ENCODE data around the gene NF2.

The NF2 gene

GRCh38 chr22:29723766-29724165, 120.3 kb downstream of the NF2 start:
- H2BK120ac ChIP-seq (ENCODE audit: low read depth, low read length) = no peak overlapping the region
- no peaks in the 10 kb centered on the region for H3K79me2 ChIP-seq (ENCODE audit: control insufficient read depth, insufficient read depth, low read length)
- no peak overlapping the region for H3K23ac ChIP-seq (ENCODE audit: low read length)
- H3K36me3 ChIP-seq (ENCODE audit: control insufficient read depth, insufficient read depth, low read length) = no peaks in the 10 kb centered on the region
- no peak overlapping the region for H3K9ac ChIP-seq (ENCODE audit: low read length)
- H3K27ac ChIP-seq (ENCODE audit: low read depth, low read length) = no peak overlapping the region
- WGBS (ENCODE audit: extremely low coverage, insufficient coverage, low lambda C conversion rate) = no CpG with 5 or more reads among the region's 10 CpGs
- H2BK15ac ChIP-seq (replicated peaks; ENCODE audit: low read depth) = no peak overlapping the region
- no peak overlapping the region for H3K4me3 ChIP-seq (ENCODE audit: low read length)
- no peak overlapping the region for H4K5ac ChIP-seq (ENCODE audit: low read length)
- no peaks in the 10 kb centered on the region for H3K4me1 ChIP-seq (ENCODE audit: control insufficient read depth, low read depth, low read length)
- H2BK5ac ChIP-seq (ENCODE audit: low read length) = no peak overlapping the region
- no peak overlapping the region for H3K18ac ChIP-seq (ENCODE audit: low read length)
- no peaks in the 10 kb centered on the region for H3K79me1 ChIP-seq (ENCODE audit: low read length)
- no peak overlapping the region for H3K4ac ChIP-seq (ENCODE audit: low read depth, low read length)
- no peak for DNase-seq
- peaks cover 22% of the 10 kb centered on the region for H3K27me3 ChIP-seq (ENCODE audit: insufficient read depth, low read length, poor library complexity)
- H3K56ac ChIP-seq (ENCODE audit: low read length) = no peak overlapping the region
- H2AK5ac ChIP-seq (ENCODE audit: low read length) = no peak overlapping the region
- H3K4me2 ChIP-seq (ENCODE audit: low read length) = no peak overlapping the region
- no peak overlapping the region for H4K8ac ChIP-seq (ENCODE audit: low read depth, low read length)

- Histone ChIP-seq H3K79me2 (ENCODE audit: control insufficient read depth, insufficient read depth, low read length) (no peaks in the 10 kb centered on the region), H2BK5ac (ENCODE audit: low read length) (no peak overlapping the region), H3K4me2 (ENCODE audit: low read length) (no peak overlapping the region), H3K79me1 (ENCODE audit: low read length) (no peaks in the 10 kb centered on the region), H2BK120ac (ENCODE audit: low read depth, low read length) (no peak overlapping the region), H3K4ac (ENCODE audit: low read depth, low read length) (no peak overlapping the region), H3K36me3 (ENCODE audit: control insufficient read depth, insufficient read depth, low read length) (no peaks in the 10 kb centered on the region), H3K9ac (ENCODE audit: low read length) (no peak overlapping the region), H3K4me3 (ENCODE audit: low read length) (no peak overlapping the region), H4K5ac (ENCODE audit: low read length) (no peak overlapping the region), H3K4me1 (ENCODE audit: control insufficient read depth, low read depth, low read length) (no peaks in the 10 kb centered on the region), H3K18ac (ENCODE audit: low read length) (no peak overlapping the region), H4K8ac (ENCODE audit: low read depth, low read length) (no peak overlapping the region), H3K56ac (ENCODE audit: low read length) (no peak overlapping the region), H3K23ac (ENCODE audit: low read length) (no peak overlapping the region), H3K27ac (ENCODE audit: low read depth, low read length) (no peak overlapping the region), H2AK5ac (ENCODE audit: low read length) (no peak overlapping the region), H3K27me3 (ENCODE audit: insufficient read depth, low read length, poor library complexity) (peaks cover 13% of the 10 kb centered on the region), H2BK15ac (replicated peaks; ENCODE audit: low read depth) (no peak overlapping the region)
- DNase-seq = no peak
- WGBS (ENCODE audit: extremely low coverage, insufficient coverage, low lambda C conversion rate) = no CpG with 5 or more reads among the region's 8 CpGs
These were observed 121.4 kb downstream of the NF2 start for GRCh38 chr22:29724843-29725242.

DNA sequence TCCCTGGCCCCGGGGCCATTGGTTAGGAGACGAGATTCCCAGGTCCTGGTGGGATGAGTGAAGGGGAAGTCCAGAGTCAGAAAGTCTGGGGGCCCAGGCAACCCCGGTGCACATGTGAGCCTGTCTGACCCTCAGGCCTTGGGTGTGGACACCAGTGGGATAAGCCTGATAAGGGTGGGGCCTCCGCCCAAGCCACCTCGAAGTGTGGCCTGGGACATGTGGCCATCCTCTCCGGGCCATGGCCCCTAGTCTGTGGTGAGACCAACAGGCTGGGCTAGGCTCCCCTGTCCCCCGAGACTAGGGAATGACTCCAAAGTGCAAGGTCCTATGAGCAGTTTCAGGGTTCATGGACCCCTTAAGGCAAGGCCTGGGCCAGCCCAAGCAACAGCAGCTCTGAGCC, 122.7 kb downstream of the NF2 start:
- Histone ChIP-seq H3K9ac (ENCODE audit: low read length) (no peak overlapping the region), H3K4me1 (ENCODE audit: control insufficient read depth, low read depth, low read length) (no peaks in the 10 kb centered on the region), H2BK120ac (ENCODE audit: low read depth, low read length) (no peak overlapping the region), H2BK5ac (ENCODE audit: low read length) (no peak overlapping the region), H3K56ac (ENCODE audit: low read length) (no peak overlapping the region), H3K4me2 (ENCODE audit: low read length) (no peak overlapping the region), H3K79me1 (ENCODE audit: low read length) (no peaks in the 10 kb centered on the region), H2AK5ac (ENCODE audit: low read length) (no peak overlapping the region), H3K27ac (ENCODE audit: low read depth, low read length) (no peak overlapping the region), H3K4me3 (ENCODE audit: low read length) (no peak overlapping the region), H4K8ac (ENCODE audit: low read depth, low read length) (no peak overlapping the region), H3K23ac (ENCODE audit: low read length) (no peak overlapping the region), H4K5ac (ENCODE audit: low read length) (no peak overlapping the region), H3K4ac (ENCODE audit: low read depth, low read length) (no peak overlapping the region), H2BK15ac (replicated peaks; ENCODE audit: low read depth) (no peak overlapping the region), H3K27me3 (ENCODE audit: insufficient read depth, low read length, poor library complexity) (peaks cover 4% of the 10 kb centered on the region), H3K36me3 (ENCODE audit: control insufficient read depth, insufficient read depth, low read length) (no peaks in the 10 kb centered on the region), H3K18ac (ENCODE audit: low read length) (no peak overlapping the region), H3K79me2 (ENCODE audit: control insufficient read depth, insufficient read depth, low read length) (no peaks in the 10 kb centered on the region)
- DNase-seq = no peak
- no CpG with 5 or more reads among the region's 7 CpGs for WGBS (ENCODE audit: extremely low coverage, insufficient coverage, low lambda C conversion rate)

- Histone ChIP-seq H2BK15ac (replicated peaks; ENCODE audit: low read depth) (no peak overlapping the region), H3K18ac (ENCODE audit: low read length) (no peak overlapping the region), H3K79me2 (ENCODE audit: control insufficient read depth, insufficient read depth, low read length) (no peaks in the 10 kb centered on the region), H3K36me3 (ENCODE audit: control insufficient read depth, insufficient read depth, low read length) (no peaks in the 10 kb centered on the region), H2AK5ac (ENCODE audit: low read length) (no peak overlapping the region), H3K27ac (ENCODE audit: low read depth, low read length) (no peak overlapping the region), H3K23ac (ENCODE audit: low read length) (no peak overlapping the region), H2BK5ac (ENCODE audit: low read length) (no peak overlapping the region), H3K9ac (ENCODE audit: low read length) (no peak overlapping the region), H3K56ac (ENCODE audit: low read length) (no peak overlapping the region), H3K4me2 (ENCODE audit: low read length) (no peak overlapping the region), H2BK120ac (ENCODE audit: low read depth, low read length) (no peak overlapping the region), H3K4ac (ENCODE audit: low read depth, low read length) (no peak overlapping the region), H3K4me1 (ENCODE audit: control insufficient read depth, low read depth, low read length) (no peaks in the 10 kb centered on the region), H3K79me1 (ENCODE audit: low read length) (no peaks in the 10 kb centered on the region), H3K27me3 (ENCODE audit: insufficient read depth, low read length, poor library complexity) (no peaks in the 10 kb centered on the region), H4K5ac (ENCODE audit: low read length) (no peak overlapping the region), H3K4me3 (ENCODE audit: low read length) (no peak overlapping the region), H4K8ac (ENCODE audit: low read depth, low read length) (no peak overlapping the region)
- WGBS (ENCODE audit: extremely low coverage, insufficient coverage, low lambda C conversion rate) = no CpG with 5 or more reads among the region's 15 CpGs
- no peak for DNase-seq
These were observed 123.2 kb downstream of the NF2 start for GRCh38 chr22:29726512-29727130.

DNA sequence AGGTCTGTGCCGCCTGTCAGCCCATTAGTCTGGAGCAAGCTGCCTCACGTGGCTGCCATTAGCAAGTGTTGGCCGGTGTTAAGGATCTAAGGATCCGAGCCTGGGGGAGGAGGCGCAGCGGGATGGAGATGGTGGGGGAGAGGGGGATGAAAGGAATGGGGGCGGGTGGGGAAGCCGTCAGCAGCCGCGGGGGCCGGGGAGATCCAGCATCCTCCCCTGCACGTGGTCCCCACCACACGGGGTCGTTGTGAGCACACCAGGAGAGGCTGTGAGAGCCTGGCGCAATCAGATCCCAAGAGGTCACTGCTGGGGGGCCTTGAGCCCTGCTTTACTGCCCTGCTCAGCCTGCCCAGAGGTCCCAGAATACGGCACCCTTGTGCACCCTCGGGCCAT, 123.7 kb downstream of the NF2 start:
- H2BK15ac ChIP-seq (replicated peaks; ENCODE audit: low read depth) = no peak overlapping the region
- H3K4ac ChIP-seq (ENCODE audit: low read depth, low read length) = no peak overlapping the region
- H3K4me2 ChIP-seq (ENCODE audit: low read length) = no peak overlapping the region
- DNase-seq = peak; percentile 84
- no peak overlapping the region for H2AK5ac ChIP-seq (ENCODE audit: low read length)
- H3K79me2 ChIP-seq (ENCODE audit: control insufficient read depth, insufficient read depth, low read length) = no peaks in the 10 kb centered on the region
- no peak overlapping the region for H2BK5ac ChIP-seq (ENCODE audit: low read length)
- no CpG with 5 or more reads among the region's 17 CpGs for WGBS (ENCODE audit: extremely low coverage, insufficient coverage, low lambda C conversion rate)
- H4K5ac ChIP-seq (ENCODE audit: low read length) = no peak overlapping the region
- H3K18ac ChIP-seq (ENCODE audit: low read length) = no peak overlapping the region
- H3K4me1 ChIP-seq (ENCODE audit: control insufficient read depth, low read depth, low read length) = no peaks in the 10 kb centered on the region
- H3K36me3 ChIP-seq (ENCODE audit: control insufficient read depth, insufficient read depth, low read length) = no peaks in the 10 kb centered on the region
- H4K8ac ChIP-seq (ENCODE audit: low read depth, low read length) = no peak overlapping the region
- H3K9ac ChIP-seq (ENCODE audit: low read length) = no peak overlapping the region
- no peaks in the 10 kb centered on the region for H3K27me3 ChIP-seq (ENCODE audit: insufficient read depth, low read length, poor library complexity)
- no peak overlapping the region for H3K23ac ChIP-seq (ENCODE audit: low read length)
- H3K4me3 ChIP-seq (ENCODE audit: low read length) = no peak overlapping the region
- H2BK120ac ChIP-seq (ENCODE audit: low read depth, low read length) = no peak overlapping the region
- H3K79me1 ChIP-seq (ENCODE audit: low read length) = no peaks in the 10 kb centered on the region
- no peak overlapping the region for H3K27ac ChIP-seq (ENCODE audit: low read depth, low read length)
- H3K56ac ChIP-seq (ENCODE audit: low read length) = no peak overlapping the region

DNA sequence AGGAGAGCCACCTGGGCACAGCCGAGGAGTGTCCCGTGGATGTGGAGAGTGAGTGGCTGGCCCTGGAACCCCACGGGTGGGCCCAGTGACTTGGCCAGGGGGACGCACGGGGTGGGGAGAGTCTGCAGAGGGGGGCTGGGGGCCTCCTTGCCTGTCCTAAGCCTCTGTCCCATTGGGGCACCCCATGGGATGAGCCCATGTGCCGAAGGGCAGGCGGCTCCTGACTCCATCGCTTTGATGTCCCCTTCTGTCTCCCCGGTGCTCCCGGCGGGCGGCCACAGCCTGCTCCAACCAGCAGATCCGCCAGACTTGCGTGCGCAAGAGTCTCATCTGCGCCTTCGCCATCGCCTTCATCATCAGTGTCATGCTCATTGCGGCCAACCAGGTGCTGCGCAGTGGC, 125.7 kb downstream of the NF2 start:
- Histone ChIP-seq H4K5ac (ENCODE audit: low read length) (no peak overlapping the region), H3K18ac (ENCODE audit: low read length) (no peak overlapping the region), H3K27ac (ENCODE audit: low read depth, low read length) (no peak overlapping the region), H3K4me1 (ENCODE audit: control insufficient read depth, low read depth, low read length) (no peaks in the 10 kb centered on the region), H3K56ac (ENCODE audit: low read length) (no peak overlapping the region), H3K4me2 (ENCODE audit: low read length) (no peak overlapping the region), H3K79me1 (ENCODE audit: low read length) (no peaks in the 10 kb centered on the region), H3K4me3 (ENCODE audit: low read length) (no peak overlapping the region), H3K36me3 (ENCODE audit: control insufficient read depth, insufficient read depth, low read length) (no peaks in the 10 kb centered on the region), H4K8ac (ENCODE audit: low read depth, low read length) (no peak overlapping the region), H2BK120ac (ENCODE audit: low read depth, low read length) (no peak overlapping the region), H3K4ac (ENCODE audit: low read depth, low read length) (no peak overlapping the region), H2BK15ac (replicated peaks; ENCODE audit: low read depth) (no peak overlapping the region), H3K23ac (ENCODE audit: low read length) (no peak overlapping the region), H2AK5ac (ENCODE audit: low read length) (no peak overlapping the region), H2BK5ac (ENCODE audit: low read length) (no peak overlapping the region), H3K9ac (ENCODE audit: low read length) (no peak overlapping the region), H3K27me3 (ENCODE audit: insufficient read depth, low read length, poor library complexity) (no peaks in the 10 kb centered on the region), H3K79me2 (ENCODE audit: control insufficient read depth, insufficient read depth, low read length) (no peaks in the 10 kb centered on the region)
- WGBS (ENCODE audit: extremely low coverage, insufficient coverage, low lambda C conversion rate) = no CpG with 5 or more reads among the region's 20 CpGs
- DNase-seq = no peak
